SK-N-SH (cell line): Measurements from ENCODE around the gene HRH2. TPM values are rescaled to one million over a fixed set of nuclear protein-coding genes. Genes with fewer than 3 reads are reported as not detected.

Experiments
- CTCF ChIA-PET: fragments of 300-600, 350-600 bp; formaldehyde crosslinking; extraction: SDS; loops from one replicate; lab custom pipeline; 2021; lab: Yijun Ruan, JAX
- POLR2A ChIA-PET: fragments of 350-600 bp; sonication (Branson Sonifier 250); formaldehyde crosslinking; extraction: SDS; loops from one replicate; lab custom pipeline; 2020; ENCODE audit warnings: antibody characterized with exemption, inconsistent platforms; lab: Yijun Ruan, JAX
- DNase-seq: peaks from one replicate; pipeline ENCODE4 v3.0.0; 2012
- H2AFZ ChIP-seq: fragments of 200-600 bp; sonication (generic); 2 replicates; pipeline ENCODE4 v1.8.1; 2016; ENCODE audit warnings: antibody characterized with exemption, mild to moderate bottlenecking, low read depth
- H3F3A ChIP-seq: fragments of 200-600 bp; sonication (generic); replicated peaks from 2 replicates; pipeline ENCODE3; 2016; ENCODE audit warnings: antibody characterized with exemption, mild to moderate bottlenecking; ENCODE audit not compliant: insufficient read depth
- H3K27ac ChIP-seq, 2 experiments: fragments of 200-500 bp in 1 of 2; fragments of 200-600 bp in 1 of 2; sonication (Bioruptor generic) in 1 of 2; sonication (generic), shearing (Covaris generic) in 1 of 2; 2 replicates each; pipeline versions ENCODE4 v1.5.1 to v1.6.1; 2014 to 2016; ENCODE audit warnings: low read depth in 2 of 2, inconsistent platforms in 1 of 2, low read length in 1 of 2, mild to moderate bottlenecking in 1 of 2, mixed read lengths in 1 of 2
- H3K27me3 ChIP-seq: fragments of 200-600 bp; sonication (generic), shearing (Covaris generic); 2 replicates; pipeline ENCODE4 v1.6.1; 2016; ENCODE audit warnings: mixed run types; ENCODE audit not compliant: insufficient read depth
- H3K36me3 ChIP-seq, 2 experiments: fragments of 200-500 bp in 1 of 2; fragments of 200-600 bp in 1 of 2; sonication (Bioruptor generic) in 1 of 2; sonication (generic) in 1 of 2; replicated peaks in 1 of 2; 2 replicates each; pipeline versions ENCODE3 to v1.5.1; 2014 to 2016; ENCODE audit warnings: low read length in 1 of 2, mild to moderate bottlenecking in 1 of 2; ENCODE audit not compliant: insufficient read depth in 2 of 2, control insufficient read depth in 1 of 2
- H3K4me1 ChIP-seq, 2 experiments: fragments of 200-500 bp in 1 of 2; fragments of 200-600 bp in 1 of 2; sonication (Bioruptor generic) in 1 of 2; sonication (generic), shearing (Covaris generic) in 1 of 2; 2 replicates each; pipeline versions ENCODE4 v1.5.1 to v1.6.1; 2014 to 2016; ENCODE audit warnings: low read depth in 1 of 2, low read length in 1 of 2, mixed run types in 1 of 2; ENCODE audit not compliant: insufficient read depth in 2 of 2, control insufficient read depth in 1 of 2
- H3K4me2 ChIP-seq: fragments of 200-600 bp; sonication (generic), shearing (Covaris generic); 2 replicates; pipeline ENCODE4 v1.6.1; 2017; ENCODE audit warnings: mixed run types
- H3K4me3 ChIP-seq, 2 experiments: fragments of 200-500 bp in 1 of 2; fragments of 200-600 bp in 1 of 2; sonication (Bioruptor generic) in 1 of 2; sonication (generic), shearing (Covaris generic) in 1 of 2; 2 replicates each; pipeline versions ENCODE4 v1.5.1 to v1.8.1; 2014 to 2016; ENCODE audit warnings: low read depth in 2 of 2, inconsistent platforms in 1 of 2, low read length in 1 of 2, mild to moderate bottlenecking in 1 of 2, mixed read lengths in 1 of 2, moderate library complexity in 1 of 2
- H3K79me2 ChIP-seq: fragments of 200-600 bp; sonication (generic); 2 replicates; pipeline ENCODE4 v1.8.1; 2017; ENCODE audit warnings: mild to moderate bottlenecking; ENCODE audit not compliant: insufficient read depth
- H3K9ac ChIP-seq: fragments of 200-600 bp; sonication (generic); 2 replicates; pipeline ENCODE4 v1.6.1; 2017; ENCODE audit warnings: mixed run types
- H3K9me2 ChIP-seq: fragments of 200-600 bp; sonication (generic); 2 replicates; pipeline ENCODE4 v1.6.1; 2017; ENCODE audit warnings: mixed run types
- H3K9me3 ChIP-seq: fragments of 200-600 bp; sonication (generic); 2 replicates; pipeline ENCODE4 v1.6.1; 2017; ENCODE audit warnings: mixed run types, mild to moderate bottlenecking, moderate library complexity
- H4K20me1 ChIP-seq: fragments of 200-600 bp; sonication (generic); 2 replicates; pipeline ENCODE4 v1.6.1; 2017; ENCODE audit warnings: mild to moderate bottlenecking, mixed run types; ENCODE audit not compliant: insufficient read depth
- CHD2 ChIP-seq: fragments of 150-350 bp; IDR thresholded peaks from 2 replicates; pipeline ENCODE4 v1.6.1; 2018; ENCODE audit warnings: low read length; ENCODE audit not compliant: partially characterized antibody
- CTCF ChIP-seq: fragments of 200-600 bp; sonication (generic); IDR thresholded peaks from 2 replicates; pipeline ENCODE4 v1.6.1; 2017; ENCODE audit warnings: antibody characterized with exemption, mild to moderate bottlenecking, moderate library complexity
- ELF1 ChIP-seq: IDR thresholded peaks from 2 replicates; pipeline ENCODE4 v1.4.0; 2012
- FOSL2 ChIP-seq: IDR thresholded peaks from 2 replicates; pipeline ENCODE4 v1.4.0; 2012; ENCODE audit warnings: low read depth, mild to moderate bottlenecking, moderate library complexity, borderline replicate concordance
- FOXJ3 ChIP-seq: sonication (generic); formaldehyde crosslinking; IDR thresholded peaks from 2 replicates; pipeline ENCODE4 v1.5.1; 2020; ENCODE audit warnings: mild to moderate bottlenecking, missing genetic modification reagents
- FOXM1 ChIP-seq: IDR thresholded peaks from 2 replicates; pipeline ENCODE4 v1.4.0; 2012; ENCODE audit warnings: low read depth, mild to moderate bottlenecking
- MEF2A ChIP-seq: IDR thresholded peaks from 2 replicates; pipeline ENCODE4 v1.4.0; 2012; ENCODE audit warnings: low read depth, borderline replicate concordance
- REST ChIP-seq: IDR thresholded peaks from 2 replicates; pipeline ENCODE4 v1.6.1; 2012; ENCODE audit warnings: mild to moderate bottlenecking, low read depth, low read length, moderate library complexity
- RFX5 ChIP-seq: IDR thresholded peaks from 2 replicates; pipeline ENCODE4 v1.6.1; 2012; ENCODE audit warnings: mild to moderate bottlenecking, improper control_type of control experiment, low read length
- RXRA ChIP-seq: IDR thresholded peaks from 2 replicates; pipeline ENCODE4 v1.4.0; 2012; ENCODE audit warnings: low read depth, mild to moderate bottlenecking, borderline replicate concordance
- TAF1 ChIP-seq: IDR thresholded peaks from 2 replicates; pipeline ENCODE4 v1.6.1; 2012; ENCODE audit warnings: low read depth, mild to moderate bottlenecking, low read length, moderate library complexity, borderline replicate concordance
- TCF12 ChIP-seq: IDR thresholded peaks from 2 replicates; pipeline ENCODE4 v1.4.0; 2012
- USF1 ChIP-seq: IDR thresholded peaks from 2 replicates; pipeline ENCODE4 v1.4.0; 2012; ENCODE audit warnings: low read depth, borderline replicate concordance
- WGBS: methylation state at CpG from one replicate; pipeline ENCODE4 v1.1.6; 2017; ENCODE audit warnings: low lambda C conversion rate; 5-methylcytosine and 5-hydroxymethylcytosine counted together
- polyA plus RNA-seq, 3 experiments: library from polyadenylated mRNA; depleted of rRNA; stranded (reverse); fragments of >200 nt; gene quantifications; 2 replicates each; pipeline ENCODE4 v1.2.3, GENCODE V29; 2012
- TF ChIP-seq, protein P1 (sequence below): IDR thresholded peaks from 2 replicates; pipeline ENCODE4; 2012
- TF ChIP-seq, protein P2 (sequence below): IDR thresholded peaks from 2 replicates; pipeline ENCODE4 v1.4.0; 2012; ENCODE audit warnings: low read depth, borderline replicate concordance

HRH2 gene
- polyA plus RNA-seq, 1 of the 3 experiments (the other 2 are of a cell fraction) = 0.08 TPM

GRCh38 chr5:175688352-175689146, 30.7 kb downstream of the HRH2 start:
- Histone ChIP-seq H3K36me3 (no peaks in the 10 kb centered on the region), H3K9me3 (no peaks in the 10 kb centered on the region), H3K4me2 (no peak overlapping the region), H3K79me2 (no peaks in the 10 kb centered on the region), H3K9ac (no peak overlapping the region), H3F3A (no peaks in the 10 kb centered on the region), H3K4me3 (no peak overlapping the region), H4K20me1 (no peaks in the 10 kb centered on the region), H3K4me1 (no peaks in the 10 kb centered on the region), H3K27me3 (no peaks in the 10 kb centered on the region), H3K27ac (no peak overlapping the region), H3K9me2 (no peaks in the 10 kb centered on the region), H2AFZ (no peak overlapping the region)
- 58% methylated on average over 10 of the region's 12 CpGs for WGBS
- TF ChIP-seq FOSL2 (no peak), RFX5 (no peak), RXRA (no peak), ELF1 (no peak)
- ChIA-PET POLR2A (no interaction called here), CTCF (interaction anchor here (1.6 to 2.4 kb wide), 2 partner anchors 12 to 155 kb away, joined by 7 to 8 read pairs; no protein-coding TSS in a partner anchor)
- no peak for DNase-seq

- DNase-seq = no peak
- POLR2A ChIA-PET = no interaction called here
- TF ChIP-seq FOXM1 = no peak
- no peak for TF ChIP-seq USF1
- TF ChIP-seq FOXJ3 (CRISPR knock-in tag) = no peak
- no peak for TF ChIP-seq MEF2A
- TF ChIP-seq, protein P1, sequence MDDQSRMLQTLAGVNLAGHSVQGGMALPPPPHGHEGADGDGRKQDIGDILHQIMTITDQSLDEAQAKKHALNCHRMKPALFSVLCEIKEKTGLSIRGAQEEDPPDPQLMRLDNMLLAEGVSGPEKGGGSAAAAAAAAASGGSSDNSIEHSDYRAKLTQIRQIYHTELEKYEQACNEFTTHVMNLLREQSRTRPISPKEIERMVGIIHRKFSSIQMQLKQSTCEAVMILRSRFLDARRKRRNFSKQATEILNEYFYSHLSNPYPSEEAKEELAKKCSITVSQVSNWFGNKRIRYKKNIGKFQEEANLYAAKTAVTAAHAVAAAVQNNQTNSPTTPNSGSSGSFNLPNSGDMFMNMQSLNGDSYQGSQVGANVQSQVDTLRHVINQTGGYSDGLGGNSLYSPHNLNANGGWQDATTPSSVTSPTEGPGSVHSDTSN = no peak
- TF ChIP-seq, protein P2, sequence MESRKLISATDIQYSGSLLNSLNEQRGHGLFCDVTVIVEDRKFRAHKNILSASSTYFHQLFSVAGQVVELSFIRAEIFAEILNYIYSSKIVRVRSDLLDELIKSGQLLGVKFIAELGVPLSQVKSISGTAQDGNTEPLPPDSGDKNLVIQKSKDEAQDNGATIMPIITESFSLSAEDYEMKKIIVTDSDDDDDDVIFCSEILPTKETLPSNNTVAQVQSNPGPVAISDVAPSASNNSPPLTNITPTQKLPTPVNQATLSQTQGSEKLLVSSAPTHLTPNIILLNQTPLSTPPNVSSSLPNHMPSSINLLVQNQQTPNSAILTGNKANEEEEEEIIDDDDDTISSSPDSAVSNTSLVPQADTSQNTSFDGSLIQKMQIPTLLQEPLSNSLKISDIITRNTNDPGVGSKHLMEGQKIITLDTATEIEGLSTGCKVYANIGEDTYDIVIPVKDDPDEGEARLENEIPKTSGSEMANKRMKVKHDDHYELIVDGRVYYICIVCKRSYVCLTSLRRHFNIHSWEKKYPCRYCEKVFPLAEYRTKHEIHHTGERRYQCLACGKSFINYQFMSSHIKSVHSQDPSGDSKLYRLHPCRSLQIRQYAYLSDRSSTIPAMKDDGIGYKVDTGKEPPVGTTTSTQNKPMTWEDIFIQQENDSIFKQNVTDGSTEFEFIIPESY = no peak
- no peak for TF ChIP-seq CTCF
- TF ChIP-seq CHD2 = no peak
- no peak for TF ChIP-seq TCF12
- TF ChIP-seq REST = no peak
- TF ChIP-seq TAF1 = no peak
Measured at GRCh38 chr5:175689147-175689991, 31.5 kb downstream of the HRH2 start.

More at GRCh38 chr5:175689147-175689991, 31.5 kb downstream of the HRH2 start:
- no peak overlapping the region for H3K4me2 ChIP-seq
- H3K36me3 ChIP-seq = no peaks in the 10 kb centered on the region
- no peaks in the 10 kb centered on the region for H4K20me1 ChIP-seq
- CTCF ChIA-PET = interaction anchor here (0.8 to 2.4 kb wide), 3 partner anchors 11 to 155 kb away, joined by 3 to 8 read pairs (median 7); no protein-coding TSS in a partner anchor
- H3F3A ChIP-seq = no peaks in the 10 kb centered on the region
- no peaks in the 10 kb centered on the region for H3K79me2 ChIP-seq
- H3K9ac ChIP-seq = no peak overlapping the region
- 37% methylated on average over 8 of the region's 9 CpGs for WGBS
- no peaks in the 10 kb centered on the region for H3K9me3 ChIP-seq
- no peak overlapping the region for H3K4me3 ChIP-seq
- no peaks in the 10 kb centered on the region; a peak in 1 of 4 replicates for H3K4me1 ChIP-seq
- no peaks in the 10 kb centered on the region for H3K9me2 ChIP-seq
- H3K27me3 ChIP-seq = no peaks in the 10 kb centered on the region
- H3K27ac ChIP-seq = no peak overlapping the region
- H2AFZ ChIP-seq = no peak overlapping the region
